ENCODE results near the gene PEMT. TPM values are rescaled to one million over a fixed set of nuclear protein-coding genes. Genes with fewer than 3 reads are reported as not detected.

PEMT gene
- total RNA-seq, 1 donor from 2014 or later, result 18.2 TPM

DNA sequence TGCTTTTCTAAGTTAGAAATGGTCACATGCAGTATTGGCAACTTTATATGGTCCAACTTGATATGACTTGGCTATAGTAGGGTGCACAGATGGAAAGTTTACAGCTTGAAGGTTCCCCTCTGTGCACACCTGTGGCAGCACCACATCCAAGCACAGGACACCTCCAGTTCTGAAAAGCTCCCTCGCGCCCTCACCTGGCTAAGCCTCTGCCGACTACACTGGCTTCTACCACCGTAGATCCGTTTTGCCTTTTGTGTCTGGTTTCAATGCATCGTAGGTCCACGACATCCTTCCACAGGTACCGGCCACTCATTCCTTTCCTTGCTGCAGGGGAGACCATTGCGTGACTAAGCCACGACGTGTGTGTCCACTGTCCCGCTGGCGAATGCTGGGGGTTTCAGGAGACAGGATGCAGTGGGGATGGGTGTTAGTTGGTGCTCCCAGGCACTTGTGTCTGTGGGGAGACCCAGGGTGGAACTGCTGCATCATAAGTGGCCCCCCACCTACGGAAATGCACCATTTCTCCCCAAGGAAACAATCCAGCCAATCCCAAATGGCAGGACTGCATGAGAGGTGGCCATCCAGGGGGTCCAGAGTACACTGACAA is 90.4 kb downstream of the PEMT start:
- intact Hi-C loops (cut with DNase I), result no loop called here
- ATAC-seq, result no peak
- DNase-seq (ENCODE audit: missing footprints), result peak; percentile 37

DNA sequence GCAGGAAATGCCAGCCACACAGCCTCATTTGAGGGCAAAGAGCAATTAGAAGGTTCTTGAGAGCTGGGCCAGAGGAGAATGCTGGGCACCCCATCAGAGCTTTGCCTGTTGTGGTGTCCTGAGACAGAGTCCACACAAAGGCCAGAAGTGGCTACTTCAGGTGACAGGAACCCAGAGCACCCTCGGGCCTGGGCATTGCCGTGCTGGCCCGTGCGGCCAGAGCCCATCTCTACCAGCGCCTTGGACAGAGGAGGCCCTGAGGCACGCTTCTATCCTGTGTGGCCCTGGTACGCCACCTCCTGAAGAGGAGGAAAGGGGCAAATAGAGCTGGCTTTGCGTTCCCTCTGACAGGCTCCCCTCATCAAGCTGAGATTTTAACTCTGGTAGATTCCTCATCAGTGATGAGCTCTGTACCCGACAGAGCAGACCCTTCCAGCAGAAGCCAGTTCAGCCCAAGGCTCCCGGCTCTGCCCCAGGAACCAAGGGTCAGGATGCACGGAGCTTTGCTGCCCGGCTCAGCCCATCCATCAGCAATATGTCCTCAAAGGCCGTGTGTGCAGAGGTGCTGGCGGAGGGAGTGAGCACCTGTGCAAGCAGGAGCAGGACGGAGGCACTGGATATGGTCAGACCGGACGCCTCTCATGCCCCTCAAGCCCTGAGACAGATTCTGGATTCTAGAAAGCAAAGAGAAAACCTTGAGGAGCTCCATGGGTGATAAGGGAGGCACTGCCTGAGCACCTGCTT is 91.9 kb downstream of the PEMT start:
- intact Hi-C loops (cut with DNase I), result loop anchor here (5.0 kb wide), 2 partner anchors 53 to 143 kb away; no protein-coding TSS in a partner anchor
- peak; percentile 41 for DNase-seq (ENCODE audit: missing footprints)
- ATAC-seq, result no peak

DNA sequence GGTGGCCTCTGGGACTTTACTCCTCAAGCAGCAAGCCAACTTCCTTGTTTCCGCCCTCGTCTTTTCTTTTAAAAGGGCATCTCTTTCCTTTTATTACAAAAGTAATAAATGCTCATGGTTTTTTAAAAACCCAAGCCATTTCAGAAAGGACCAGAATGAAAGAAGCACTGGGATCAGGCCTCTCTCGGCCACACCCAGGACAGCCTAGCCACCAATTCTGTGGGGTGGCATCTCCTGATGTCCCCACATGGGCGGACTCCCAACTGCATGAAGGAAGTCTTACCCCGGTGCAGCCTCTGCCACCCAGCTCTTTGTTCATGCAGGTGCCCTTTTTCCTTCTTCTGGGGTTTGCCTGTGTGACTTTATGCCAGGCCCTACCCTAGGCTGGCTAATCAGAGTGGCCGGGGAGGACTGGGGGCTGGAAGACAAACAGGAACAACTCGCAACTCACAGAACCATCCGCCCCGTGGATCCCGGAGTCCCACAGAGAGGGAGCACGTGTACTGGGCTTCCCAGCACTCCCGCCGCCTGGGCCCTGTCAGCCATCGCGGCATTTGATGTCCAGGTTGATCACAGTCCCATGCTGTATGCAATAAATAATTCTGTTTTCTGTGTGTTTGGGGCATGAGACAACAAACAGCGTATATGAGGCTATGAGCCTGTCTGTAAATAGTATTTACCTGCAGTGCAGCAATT is 92.8 kb downstream of the PEMT start:
- no peak for ATAC-seq
- DNase-seq (ENCODE audit: missing footprints), result peak; percentile 57
- intact Hi-C loops (cut with DNase I), result loop anchor here (5.0 kb wide), 2 partner anchors 54 to 144 kb away; no protein-coding TSS in a partner anchor

DNA sequence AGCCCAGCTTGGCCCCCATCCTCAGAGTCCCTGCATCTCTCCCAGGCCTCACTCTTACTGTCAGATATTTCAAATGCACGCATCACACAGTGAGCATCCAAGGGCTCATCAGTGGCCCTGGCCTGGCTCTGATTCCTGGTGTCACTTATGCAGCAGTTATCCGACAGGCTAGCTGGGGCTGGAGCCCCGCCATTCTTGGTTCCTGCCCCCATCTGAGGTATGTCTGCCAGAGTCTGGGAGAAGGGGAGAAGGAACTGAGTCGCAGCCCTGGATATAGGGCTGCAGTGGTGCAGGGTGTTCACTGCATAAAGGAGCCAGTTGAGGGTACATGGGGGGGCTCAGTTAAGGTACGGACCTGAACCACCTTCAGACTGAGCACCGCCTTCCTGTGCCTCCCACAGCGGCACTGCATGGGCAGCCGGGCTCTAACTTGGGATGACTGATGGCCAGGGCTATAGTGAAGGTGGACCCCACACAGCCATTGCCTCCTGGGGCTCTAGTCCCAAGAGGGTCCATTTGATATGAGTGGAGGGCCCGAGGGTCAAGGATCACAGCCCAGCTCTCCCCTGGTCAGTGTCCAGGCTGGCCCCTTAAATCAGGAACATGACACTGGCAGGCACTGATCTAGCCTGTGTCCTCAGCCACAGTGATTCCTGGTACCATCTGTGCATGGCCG is 93.5 kb downstream of the PEMT start:
- intact Hi-C loops (cut with DNase I), result loop anchor here (5.0 kb wide), 2 partner anchors 54 to 144 kb away; no protein-coding TSS in a partner anchor
- ATAC-seq (no peak), DNase-seq (ENCODE audit: missing footprints) (peak; percentile 62)

DNA sequence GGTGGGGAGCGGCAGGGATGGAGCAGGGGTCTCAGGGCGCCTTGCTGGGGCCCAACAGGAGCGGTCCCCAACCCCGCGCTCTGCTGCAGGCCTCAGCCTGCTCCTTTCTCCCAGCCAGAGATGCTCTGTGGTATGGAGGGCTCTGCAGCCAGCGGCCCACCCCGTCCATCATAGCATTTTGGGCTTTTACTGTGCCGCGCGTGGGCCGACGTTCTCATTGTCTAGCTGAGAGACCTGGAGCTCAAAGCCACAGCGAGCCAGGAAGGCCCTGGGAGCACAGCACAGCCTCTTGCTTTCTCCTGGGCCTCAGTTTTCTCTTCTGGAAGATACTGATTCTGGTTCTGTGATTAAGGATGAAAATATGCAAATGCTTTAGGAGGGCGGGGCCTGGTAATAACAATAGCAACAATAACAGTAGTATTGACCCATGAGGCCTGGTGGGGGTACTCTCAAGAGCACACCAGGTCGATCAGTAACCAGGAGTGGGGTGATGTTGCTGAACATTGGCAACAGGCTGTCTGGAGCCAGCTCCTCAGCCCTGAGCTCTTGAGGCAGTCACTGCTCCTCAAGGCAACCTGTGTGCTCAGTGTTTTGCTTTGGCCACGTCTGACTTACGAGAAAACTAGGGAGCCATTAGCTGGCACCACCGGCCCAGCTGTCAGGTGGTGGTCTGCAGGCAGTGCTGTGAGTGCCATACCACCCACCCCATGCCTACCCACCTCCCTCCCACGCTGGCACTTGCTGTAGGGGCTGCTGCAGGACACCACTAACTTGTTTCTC is 94.3 kb downstream of the PEMT start:
- intact Hi-C loops (cut with DNase I), result loop anchor here (5.0 kb wide), 2 partner anchors 55 to 145 kb away; no protein-coding TSS in a partner anchor
- DNase-seq (ENCODE audit: missing footprints), result peak; percentile 51
- ATAC-seq, result no peak

DNA sequence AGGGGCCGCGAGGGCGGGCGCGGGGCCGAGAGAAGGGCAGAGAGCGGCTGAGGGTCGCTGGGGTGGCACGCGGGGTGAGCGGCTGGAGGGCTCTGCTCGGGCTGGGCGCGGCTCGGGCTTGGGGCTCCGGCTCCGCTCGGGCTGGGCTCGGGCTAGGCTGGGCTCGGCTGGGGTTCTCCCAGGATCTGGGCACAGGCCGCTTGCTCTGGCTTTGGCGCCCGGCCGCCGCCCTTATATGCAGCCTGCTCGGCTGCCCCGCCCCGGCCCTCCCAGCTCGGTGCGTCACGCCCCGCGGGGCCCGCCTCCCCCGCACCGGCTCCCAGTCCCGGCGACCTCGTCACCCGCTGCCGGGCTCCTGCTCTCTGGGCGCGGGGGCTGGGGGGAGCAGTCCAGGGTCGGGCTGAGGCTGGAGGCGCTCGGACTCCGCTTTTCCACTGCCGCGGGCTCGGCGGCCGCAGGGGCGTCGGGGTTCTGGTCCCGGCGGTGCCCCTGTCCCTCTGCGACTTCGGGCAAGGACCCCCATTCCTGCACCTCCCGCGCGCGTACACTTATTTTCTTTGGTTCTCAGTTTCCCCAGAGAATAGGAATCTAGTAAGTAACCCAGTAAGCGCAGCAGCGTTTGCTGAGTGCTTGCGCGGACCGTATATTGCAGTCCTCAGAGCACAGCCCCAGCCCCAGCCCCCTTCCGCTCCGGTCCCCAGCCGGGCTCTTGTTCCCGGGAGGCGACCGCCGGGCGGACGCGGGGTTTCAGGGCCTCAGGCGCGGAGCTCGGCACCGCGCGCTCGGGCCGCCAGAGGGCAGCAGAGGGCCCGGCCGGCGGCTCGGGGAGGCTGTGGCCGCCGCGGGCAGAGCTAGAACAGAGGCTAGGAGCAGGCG is 95.1 kb downstream of the PEMT start, which contains the start of gene RASD1:
RASD1 (minus strand) TSS at position 207 of the 876 bp plus-strand sequence. CDS start 214 bp downstream, outside the sequence.
- peak; percentile 96 for DNase-seq (ENCODE audit: missing footprints)
- ATAC-seq, result peak; percentile 90
- intact Hi-C loops (cut with DNase I), result loop anchor here (1.0 to 5.0 kb wide), 4 partner anchors 56 to 146 kb away; no protein-coding TSS in a partner anchor

DNA sequence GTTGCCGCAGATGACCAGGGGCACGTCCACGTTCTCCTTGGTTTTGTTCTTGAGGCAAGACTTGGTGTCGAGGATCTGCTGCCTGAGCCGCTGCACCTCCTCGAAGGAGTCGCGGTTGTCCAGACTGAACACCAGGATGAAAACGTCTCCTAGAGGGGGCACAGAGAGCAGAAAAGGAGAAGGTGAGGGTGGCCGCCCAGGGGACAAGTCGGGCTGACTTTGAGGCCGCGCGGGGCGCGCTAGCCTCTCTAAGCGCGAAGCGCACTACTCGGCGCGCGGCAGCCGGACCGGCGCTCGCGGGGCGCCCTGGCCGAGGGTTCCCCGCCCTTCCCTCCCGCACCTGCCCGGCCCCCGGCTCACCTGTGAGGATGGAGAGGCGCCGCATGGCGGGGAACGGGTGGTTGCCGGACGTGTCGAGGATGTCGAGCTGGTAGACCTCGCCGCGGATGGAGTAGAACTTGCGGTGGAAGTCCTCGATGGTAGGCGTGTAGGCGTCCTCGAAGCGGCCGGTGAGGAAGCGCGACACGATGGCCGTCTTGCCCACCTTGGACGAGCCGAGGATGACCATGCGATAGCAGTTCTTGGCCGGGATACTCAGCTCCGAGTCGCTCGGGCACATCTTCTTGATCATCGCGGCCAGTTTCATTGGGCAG is 95.8 kb downstream of the PEMT start:
- intact Hi-C loops (cut with DNase I), result loop anchor here (1.0 to 5.0 kb wide), 4 partner anchors 57 to 147 kb away; no protein-coding TSS in a partner anchor
- peak; percentile 4 for ATAC-seq
- DNase-seq (ENCODE audit: missing footprints), result peak; percentile 70

DNA sequence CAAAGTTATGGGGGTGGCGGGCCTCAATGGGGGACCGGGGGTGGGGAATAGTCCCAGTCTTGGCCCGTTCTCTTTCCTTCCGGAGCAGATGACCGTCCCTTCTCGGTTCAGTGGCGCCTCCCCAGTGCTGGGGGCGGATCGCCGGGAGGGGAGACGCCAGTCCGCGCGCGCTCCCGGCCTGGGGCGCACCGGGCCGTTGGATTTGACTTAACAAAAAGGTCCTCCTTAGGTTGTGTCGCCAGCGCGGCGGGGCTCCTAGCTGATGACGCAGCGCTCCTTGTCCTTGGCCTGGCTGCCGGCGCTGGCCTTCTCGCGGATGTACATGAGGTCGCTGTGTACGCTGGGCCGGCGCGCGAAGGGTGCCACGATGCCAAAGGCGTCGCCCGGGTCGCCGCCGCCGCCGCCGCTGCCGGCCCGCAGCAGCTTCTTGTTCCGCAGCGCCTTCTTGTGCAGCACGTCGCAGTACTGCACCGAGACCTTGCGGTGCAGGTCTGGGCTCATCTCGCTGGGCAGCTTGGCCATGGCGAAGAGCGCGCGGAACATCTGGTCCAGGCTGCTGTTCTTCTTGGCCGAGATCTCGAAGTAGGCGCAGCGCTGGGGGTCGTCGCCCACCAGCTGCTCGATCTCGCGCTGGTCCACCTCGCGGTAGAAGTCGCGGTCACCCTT is 96.5 kb downstream of the PEMT start:
- DNase-seq (ENCODE audit: missing footprints) (peak; percentile 79), ATAC-seq (peak; percentile 3)
- intact Hi-C loops (cut with DNase I), result loop anchor here (5.0 kb wide), 2 partner anchors 57 to 147 kb away; no protein-coding TSS in a partner anchor

DNA sequence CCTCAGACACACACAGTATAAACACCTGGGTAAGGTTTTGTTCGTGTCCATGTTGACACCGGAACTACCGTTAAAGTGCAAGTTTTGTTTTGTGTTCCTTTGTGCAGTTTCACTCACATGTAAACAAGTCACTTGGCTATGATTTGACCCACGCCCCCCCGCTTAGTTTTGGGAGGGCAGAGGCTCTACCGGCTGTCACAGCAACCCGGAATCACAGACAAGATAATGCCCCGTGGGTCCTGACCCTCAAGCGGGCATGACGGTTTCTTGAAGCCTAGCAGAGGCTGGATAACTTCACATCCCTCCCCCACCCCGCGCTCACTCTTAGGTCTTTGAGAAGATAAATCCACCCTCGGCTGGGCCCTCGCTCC is 97.0 kb downstream of the PEMT start:
- ATAC-seq (no peak), DNase-seq (ENCODE audit: missing footprints) (peak; percentile 60)
- intact Hi-C loops (cut with DNase I), result no loop called here

DNA sequence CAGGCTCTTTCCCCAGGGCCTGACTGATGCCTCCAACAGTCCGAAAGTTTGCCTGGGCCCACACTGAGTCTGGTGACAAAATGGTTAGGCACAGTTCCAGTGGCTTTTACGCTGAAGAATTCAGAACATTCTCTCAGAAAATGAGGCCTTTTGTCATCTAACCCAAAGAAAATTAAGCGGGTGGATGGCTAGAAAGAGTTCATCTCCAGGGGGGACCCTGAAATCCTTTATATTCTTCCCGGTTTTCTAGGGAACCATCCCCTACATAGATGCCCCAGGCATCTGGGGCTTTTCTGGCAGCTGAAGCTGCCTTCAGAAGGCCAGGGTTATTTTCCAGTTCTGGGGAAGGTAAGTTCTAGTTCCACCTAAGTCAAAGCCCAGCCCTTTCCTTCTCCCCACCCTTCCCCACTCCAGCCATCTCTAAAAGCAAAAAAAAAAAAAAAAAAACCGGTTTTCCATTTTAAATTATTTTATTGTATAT is 97.5 kb downstream of the PEMT start:
- ATAC-seq, result no peak
- intact Hi-C loops (cut with DNase I), result loop anchor here (2.0 kb wide), 1 partner anchor 17 kb away; the partner anchor contains the start of gene MED9
- DNase-seq (ENCODE audit: missing footprints), result peak; percentile 11

DNA sequence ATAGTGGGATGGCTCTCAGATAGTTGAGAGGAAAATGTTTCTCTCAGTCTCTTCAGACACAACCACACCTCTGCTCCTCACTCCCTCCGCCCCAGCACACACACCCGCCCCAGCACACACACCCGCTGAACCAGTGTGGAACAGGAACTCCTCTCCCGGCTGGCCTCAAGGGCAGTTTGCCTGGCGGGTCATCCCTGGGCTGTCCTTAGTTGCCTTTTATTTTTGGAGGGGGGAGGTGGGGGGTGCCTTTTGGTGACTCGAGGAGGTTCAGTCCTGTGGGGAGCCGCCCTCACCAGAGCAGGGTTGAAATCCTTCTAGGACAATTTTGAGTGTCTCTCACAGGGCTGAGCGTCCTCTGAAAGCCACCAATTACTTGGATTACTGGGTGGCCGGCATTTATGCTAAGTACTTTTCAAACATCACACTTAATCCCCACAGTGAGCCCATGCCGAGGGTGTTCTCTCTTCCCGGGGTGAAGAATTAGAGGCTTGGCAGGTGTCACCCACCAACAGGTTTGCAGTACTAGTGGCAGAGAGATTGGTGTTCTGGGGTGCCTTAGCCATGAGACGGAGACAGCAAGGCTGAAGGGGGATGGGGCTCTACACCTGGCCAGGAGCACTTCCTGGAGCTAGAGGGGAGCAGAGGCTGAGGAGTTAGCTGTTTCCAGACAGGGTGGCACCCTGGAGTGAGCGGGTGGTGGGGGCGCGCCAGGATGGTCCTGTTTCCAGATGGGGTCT is 98.1 kb downstream of the PEMT start:
- DNase-seq (ENCODE audit: missing footprints) (peak; percentile 66), ATAC-seq (peak; percentile 8)
- intact Hi-C loops (cut with DNase I), result loop anchor here (2.0 kb wide), 1 partner anchor 17 kb away; the partner anchor contains the start of gene MED9

DNA sequence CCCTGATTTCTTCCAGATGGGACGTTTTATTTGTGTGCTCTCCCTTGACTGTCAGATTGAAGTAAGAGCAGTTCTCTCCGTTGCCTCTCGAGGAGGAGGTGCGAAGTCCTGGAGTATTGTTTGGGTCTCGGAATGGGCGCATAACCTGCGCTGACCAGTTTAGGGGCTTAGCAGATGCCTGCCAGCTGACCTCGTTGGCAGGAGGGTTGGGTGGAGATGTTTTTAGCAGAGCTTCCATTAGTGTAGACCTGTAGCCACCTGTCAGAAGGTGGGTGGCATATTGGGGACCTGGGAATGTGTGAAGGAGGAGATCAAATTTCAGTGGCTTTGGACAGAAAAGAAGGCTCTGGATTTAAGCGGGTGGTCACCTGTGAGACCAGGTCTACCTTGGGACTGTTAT is 98.9 kb downstream of the PEMT start:
- DNase-seq (ENCODE audit: missing footprints) (peak; percentile 15), ATAC-seq (no peak)
- intact Hi-C loops (cut with DNase I), result loop anchor here (2.0 kb wide), 1 partner anchor 16 kb away; the partner anchor contains the start of gene MED9

DNA sequence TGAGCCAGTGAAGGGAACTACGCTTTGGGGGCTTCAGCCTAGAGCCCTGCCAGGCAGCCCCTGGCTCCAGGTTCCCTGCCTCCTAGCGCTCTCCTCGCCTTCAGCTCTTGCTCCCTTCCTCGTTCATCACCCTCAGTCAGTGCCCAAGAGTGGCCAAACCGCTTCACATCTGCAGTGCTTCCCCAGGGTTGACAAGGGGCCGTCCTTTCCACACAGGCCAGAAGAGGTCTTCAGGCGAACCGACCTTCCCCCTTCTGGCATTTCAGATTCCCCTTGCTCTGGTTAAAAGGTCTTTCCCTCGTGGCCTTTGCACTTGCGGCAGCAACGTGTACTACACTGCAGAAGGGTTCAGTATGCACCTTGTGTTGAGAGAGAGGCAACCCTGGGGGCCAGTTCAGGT is 99.4 kb downstream of the PEMT start:
- DNase-seq (ENCODE audit: missing footprints) (peak; percentile 48), ATAC-seq (no peak)
- intact Hi-C loops (cut with DNase I), result loop anchor here (2.0 kb wide), 1 partner anchor 15 kb away; the partner anchor contains the start of gene MED9

DNA sequence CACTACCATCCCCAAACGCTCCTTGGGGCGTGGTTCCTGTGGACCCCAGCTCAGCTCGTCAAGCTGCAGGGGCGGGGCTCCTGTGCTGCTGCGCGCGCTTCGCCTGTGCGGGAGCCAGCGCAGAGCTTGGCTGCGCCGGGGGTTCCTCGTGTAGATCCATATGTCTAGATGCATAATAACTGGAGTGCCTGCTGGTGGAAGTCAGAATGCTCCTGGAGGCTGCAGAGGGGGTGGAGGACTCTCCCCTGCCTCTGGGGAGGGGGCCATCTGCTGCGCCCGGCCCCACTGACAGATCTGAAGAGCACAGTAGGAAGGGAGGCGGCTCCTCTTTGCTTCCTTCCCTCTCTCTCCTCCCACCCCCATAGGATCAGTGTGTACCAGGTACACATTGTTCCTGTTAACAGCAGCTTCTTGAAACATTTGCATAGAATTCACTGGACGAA is 99.9 kb downstream of the PEMT start:
- ATAC-seq, result no peak
- DNase-seq (ENCODE audit: missing footprints), result peak; percentile 41
- intact Hi-C loops (cut with DNase I), result no loop called here

DNA sequence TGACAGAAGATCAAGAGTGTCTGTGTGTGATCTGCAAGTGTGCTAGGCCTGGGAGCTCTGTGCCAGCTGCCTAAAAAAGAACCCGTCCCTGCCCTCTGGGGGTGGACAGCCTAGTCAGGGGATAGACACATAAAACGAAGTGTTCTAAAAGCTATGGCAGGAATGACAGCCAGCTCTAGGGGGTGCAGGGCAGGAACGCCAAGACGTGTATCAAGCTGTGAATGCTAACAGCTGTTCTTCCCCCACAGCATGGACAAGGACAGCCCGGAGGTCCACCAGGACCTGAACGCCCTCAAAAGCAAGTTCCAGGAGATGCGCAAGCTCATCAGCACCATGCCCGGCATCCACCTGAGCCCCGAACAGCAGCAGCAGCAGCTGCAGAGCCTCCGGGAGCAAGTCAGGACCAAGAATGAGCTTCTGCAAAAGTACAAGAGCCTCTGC is 100.5 kb downstream of the PEMT start:
- peak; percentile 3 for ATAC-seq
- DNase-seq (ENCODE audit: missing footprints), result peak; percentile 58
- intact Hi-C loops (cut with DNase I), result no loop called here
